Umbilical cord (tissue), 2 donors: ENCODE measurements around the gene PTPN21. TPM values are rescaled to one million over a fixed set of nuclear protein-coding genes. Genes with fewer than 3 reads are reported as not detected.

Experiments used
- DNase-seq: peaks from one replicate; pipeline ENCODE4 v3.0.0-alpha.2; 2015; ENCODE audit warnings: low spot score
- total RNA-seq: library from RNA; depleted of rRNA; stranded (reverse); fragments of >200 nt; gene quantifications from one replicate; pipeline ENCODE4 v1.2.3, GENCODE V29; 2014; ENCODE audit warnings: low replicate concordance; ENCODE audit not compliant: insufficient read depth

The PTPN21 gene
- total RNA-seq, 1 donor from 2014 or later: 15.4 TPM

- DNase-seq: no peak
Observed at GRCh38 chr14:88504602-88505001, 50.2 kb downstream of the PTPN21 start.

DNA sequence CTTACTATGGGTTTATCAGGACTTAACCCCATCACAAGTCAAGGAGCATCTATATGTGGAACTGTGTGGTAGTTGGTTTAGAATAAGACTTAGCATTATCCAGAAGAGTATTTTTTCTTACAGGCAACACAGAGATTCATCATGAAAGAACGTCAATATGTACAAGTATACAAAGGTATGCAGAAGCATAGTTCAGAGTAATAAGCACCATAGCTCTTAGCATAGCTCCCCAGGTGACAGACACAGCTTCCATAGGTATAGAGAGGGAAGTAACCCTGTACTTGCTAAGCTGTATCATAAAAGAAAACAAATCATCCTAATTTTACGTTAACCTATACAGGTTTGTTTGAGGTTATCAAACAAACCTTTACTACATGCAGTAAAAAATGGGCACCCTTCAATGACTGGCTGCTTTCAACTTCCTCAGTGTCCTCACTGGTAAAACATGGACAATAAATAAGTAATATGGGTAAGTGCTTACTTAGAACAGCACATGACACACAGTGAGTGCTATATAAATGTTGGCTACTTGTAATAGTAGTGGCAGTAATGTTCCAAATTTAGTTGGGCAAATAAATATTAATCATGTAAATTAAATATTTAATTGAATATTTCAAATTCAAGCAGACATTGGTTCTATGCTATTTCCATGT lies 50.9 kb downstream of the PTPN21 start:
- DNase-seq: no peak

DNA sequence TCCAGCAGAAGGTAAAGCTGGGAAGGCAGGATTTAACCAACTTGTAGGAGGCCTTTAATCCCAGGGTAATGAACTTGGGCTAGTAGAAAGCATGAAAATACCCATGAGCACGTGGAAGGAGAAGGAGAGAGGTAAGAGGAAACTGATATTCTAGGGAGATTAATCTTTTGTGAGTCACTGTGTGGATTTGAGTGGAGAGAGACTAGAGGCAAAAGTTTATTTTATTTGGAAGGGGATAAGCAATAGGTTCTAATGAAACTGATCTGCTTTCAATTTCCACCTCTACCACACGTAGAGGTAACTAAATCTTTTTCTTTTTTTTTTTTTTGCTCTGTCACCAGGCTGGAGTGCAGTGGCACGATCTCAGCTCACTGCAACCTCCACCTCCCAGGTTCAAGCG lies 52.1 kb downstream of the PTPN21 start:
- no peak for DNase-seq

GRCh38 chr14:88500611-88501010 lies 54.2 kb downstream of the PTPN21 start:
- no peak for DNase-seq

DNA sequence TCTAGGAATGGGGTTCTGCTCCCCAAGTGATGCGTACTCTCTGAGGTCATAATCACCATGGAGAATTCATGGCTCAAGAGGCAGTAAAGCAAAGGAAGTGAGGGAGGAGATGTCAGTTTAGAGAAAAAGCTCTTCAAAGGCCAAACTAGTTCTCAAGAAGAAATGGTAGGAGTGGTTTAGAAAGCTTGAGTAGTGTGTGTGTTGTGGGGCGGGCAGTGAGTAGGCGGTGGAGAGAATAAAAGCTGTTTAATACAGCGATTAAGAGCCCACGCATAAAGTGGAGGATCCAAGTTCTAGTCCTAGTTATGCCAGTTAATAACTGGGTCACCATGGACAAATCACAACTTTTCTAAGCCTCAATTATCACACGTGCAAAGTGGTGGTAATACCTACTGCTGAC lies 55.6 kb downstream of the PTPN21 start:
- DNase-seq: no peak

- no peak for DNase-seq
Observed at GRCh38 chr14:88496414-88496813, 58.4 kb downstream of the PTPN21 start.

GRCh38 chr14:88493392-88494185 lies 61.2 kb downstream of the PTPN21 start:
- no peak for DNase-seq

DNA sequence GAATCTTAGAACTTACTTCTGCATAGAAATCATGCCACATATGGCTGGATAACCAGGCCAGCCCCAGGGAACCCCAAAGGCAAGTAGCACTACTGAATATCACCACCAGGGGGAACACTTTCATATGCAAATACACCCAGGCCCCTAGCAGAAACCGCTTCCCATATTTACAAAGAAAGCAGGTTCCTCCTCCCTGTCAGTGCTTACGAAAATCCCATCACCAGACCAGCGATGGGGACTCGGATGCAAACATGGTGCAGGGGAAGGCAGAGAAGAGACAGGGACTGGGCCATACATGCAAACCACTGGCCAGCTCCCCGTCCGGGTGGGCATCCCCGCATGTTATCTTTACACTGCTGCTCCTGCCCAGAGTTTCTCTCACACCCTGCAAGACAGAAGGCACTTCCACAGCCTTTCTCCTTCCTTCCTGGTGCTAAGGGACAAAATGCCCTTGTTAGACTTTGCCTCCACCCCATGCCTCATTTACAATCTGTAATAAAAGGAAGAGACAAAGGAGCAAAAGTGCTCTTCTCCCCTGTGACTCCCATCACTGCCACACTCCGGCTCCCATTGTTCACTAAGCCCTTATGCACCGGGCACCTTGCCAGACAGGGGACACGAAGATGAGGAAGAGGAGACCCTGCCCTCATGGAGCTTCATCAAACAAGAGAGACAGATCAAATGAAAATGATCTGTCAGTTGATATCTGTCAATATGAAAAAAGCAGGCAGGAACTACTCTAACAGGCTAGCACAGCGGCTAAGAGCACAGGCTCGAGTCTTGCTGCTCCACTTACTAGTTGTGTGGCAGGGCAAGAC lies 62.3 kb downstream of the PTPN21 start:
- DNase-seq: peak; percentile 62

DNA sequence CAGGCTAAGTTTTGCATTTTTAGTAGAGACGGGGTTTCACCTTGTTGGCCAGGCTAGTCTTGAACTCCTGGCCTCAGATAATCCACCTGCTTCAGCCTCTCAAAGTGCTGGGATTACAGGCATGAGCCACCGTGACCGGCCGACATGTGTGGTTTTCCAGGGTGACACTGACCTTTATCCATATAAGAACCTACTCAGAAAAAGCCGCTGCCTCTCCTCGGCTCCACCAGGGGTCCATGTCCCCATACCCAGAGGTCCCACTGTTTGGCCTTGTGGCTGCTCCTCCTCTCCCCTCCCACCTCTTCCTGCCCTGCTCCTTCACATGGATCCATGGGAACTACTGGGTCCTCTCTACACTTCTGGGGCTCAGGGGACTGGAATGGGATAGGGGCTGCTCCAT lies 64.6 kb downstream of the PTPN21 start:
- no peak for DNase-seq

DNA sequence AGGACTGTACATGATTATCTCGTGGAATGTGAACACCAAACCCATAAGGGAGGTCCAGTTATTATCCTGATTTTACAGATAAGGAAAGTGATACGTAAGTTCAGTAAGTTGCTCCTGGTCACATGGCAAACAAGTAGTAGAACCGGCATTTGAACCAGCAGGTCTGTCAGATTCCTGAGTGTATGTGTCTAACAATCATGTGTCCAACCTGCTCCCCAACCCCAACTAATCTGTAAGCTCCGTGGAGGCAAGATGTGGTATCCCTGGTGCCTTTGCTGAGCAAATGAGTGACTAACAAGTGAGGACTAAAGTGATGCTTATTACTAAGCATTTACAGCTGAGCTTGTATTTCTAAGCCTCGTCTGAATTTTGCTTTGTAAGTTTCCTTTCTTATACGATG lies 65.9 kb downstream of the PTPN21 start:
- DNase-seq: peak; percentile 9

GRCh38 chr14:88488081-88488480 lies 66.7 kb downstream of the PTPN21 start:
- DNase-seq: no peak

DNA sequence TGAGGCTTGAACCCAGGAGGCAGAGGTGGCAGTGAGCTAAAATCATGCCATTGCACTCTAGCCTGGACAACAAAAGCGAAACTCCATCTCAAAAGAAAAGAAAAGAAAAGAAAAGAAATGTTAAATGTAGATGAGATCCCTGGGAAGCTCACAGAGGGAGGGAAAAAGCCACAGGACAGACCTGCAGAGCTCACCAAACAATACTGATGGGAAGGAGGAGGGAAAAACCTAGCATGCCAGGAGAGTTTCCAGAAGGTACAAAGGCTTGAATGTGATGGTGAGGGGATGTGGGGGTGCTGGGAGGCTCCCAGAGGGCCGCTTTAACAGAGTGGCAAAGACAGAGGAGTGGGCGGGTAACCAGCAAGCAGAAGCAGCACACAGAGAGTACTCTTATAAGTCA lies 72.3 kb downstream of the PTPN21 start:
- no peak for DNase-seq

GRCh38 chr14:88481794-88482193 lies 73.0 kb downstream of the PTPN21 start:
- no peak for DNase-seq

DNA sequence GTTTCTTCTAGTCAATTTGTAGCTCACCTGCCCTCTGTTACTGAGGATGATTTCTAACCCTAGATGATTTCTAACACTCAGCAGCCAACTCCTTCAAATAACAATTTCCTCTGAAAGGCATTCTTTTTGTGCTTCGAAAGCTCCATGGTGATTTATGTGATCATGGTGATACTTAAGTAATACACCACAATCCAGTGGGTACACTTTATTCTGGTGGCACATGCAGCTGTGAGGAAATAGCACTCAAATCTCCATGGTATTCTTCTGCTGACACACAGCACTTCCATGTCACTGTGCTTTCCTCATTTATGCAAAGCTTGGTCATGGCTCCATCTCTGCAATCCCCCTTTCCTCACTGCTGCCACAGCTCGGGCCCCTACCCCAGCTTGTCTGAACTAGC lies 73.7 kb downstream of the PTPN21 start:
- DNase-seq: no peak

DNA sequence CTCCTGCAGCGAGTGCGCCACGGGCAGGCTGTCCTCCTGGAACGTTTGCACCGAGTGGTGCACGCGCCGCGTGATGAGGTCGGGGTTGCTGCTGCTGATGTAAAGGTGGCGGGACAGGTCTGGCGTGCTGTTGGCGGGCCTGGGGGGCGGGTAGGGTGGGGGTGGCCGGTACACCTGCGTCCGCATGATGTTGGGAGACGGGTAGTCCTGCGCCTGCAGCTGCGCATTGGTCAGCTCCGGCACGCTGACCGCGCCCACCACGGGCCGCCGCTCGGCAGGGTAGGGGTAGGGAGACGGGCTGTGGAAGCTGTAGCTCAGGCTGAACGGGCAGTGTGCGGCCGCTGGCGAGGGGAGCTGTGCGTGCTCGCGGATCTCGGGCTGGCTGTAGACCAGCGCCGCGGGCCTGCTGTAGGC lies 75.2 kb downstream of the PTPN21 start:
- no peak for DNase-seq

- DNase-seq: no peak
Observed at GRCh38 chr14:88478931-88479330, 75.9 kb downstream of the PTPN21 start.

- no peak for DNase-seq
Observed at GRCh38 chr14:88477513-88478250, 77.1 kb downstream of the PTPN21 start.

- DNase-seq: no peak
Observed at GRCh38 chr14:88476825-88477224, 78.0 kb downstream of the PTPN21 start.

DNA sequence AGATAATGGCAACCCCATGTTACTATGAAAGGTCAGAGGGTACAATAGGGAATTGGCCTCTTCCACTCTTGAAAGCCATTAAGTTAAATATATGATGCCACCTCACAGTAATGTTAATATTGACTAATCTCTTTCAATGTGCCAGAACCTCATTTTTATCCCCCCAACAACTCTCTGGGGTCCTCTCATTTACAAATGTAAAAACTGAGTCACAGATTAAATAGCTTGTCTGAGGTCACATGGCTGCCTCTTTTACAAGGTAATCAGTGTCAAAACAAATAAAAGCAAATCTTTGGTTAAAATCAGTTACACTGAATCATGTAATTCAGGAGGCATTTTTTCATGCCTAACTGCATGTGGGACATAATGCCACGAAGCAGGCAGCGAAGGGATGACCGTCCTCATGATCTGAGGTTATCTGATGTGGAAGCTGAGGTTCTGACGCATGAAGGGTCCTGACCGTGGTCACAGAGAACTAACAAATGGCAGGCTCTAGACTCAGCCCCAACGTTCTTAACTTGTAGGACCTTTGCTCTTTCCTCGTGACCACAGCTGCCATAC lies 78.5 kb downstream of the PTPN21 start:
- no peak for DNase-seq

DNA sequence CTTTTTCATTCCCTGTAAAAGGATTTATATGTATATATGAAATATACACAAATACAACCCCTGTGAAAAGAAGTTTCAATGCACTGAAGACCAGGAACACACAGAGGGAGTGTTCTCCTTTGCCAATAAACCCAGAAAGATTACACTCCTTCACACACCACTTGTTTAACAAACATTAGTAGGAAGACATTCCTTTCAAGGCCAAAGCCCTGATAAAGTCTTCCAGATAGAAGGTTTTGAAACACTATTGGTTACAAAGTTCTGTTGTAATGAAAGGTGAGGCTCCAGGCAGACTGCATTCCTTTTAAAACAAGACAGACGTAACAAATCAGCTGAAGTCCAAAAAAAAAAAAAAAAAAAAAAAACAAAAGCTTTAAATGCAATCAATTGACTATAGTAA lies 81.0 kb downstream of the PTPN21 start:
- peak; percentile 38 for DNase-seq
